HG02943 (cell line): ENCODE measurements around the gene GAS6.
"Not testable (repeated sequence)": the region's sequence is repeated elsewhere in the genome, so short reads cannot be mapped to it uniquely, and the experiment has no call there.

ENCODE experiments used
- ATAC-seq: cut with Tn5 transposase; IDR thresholded peaks from one replicate; pipeline ENCODE4 v1.9.1; 2021; ENCODE audit warnings: mild to moderate bottlenecking, low read depth, moderate library complexity; ENCODE audit not compliant: unreplicated experiment

GAS6 gene

DNA sequence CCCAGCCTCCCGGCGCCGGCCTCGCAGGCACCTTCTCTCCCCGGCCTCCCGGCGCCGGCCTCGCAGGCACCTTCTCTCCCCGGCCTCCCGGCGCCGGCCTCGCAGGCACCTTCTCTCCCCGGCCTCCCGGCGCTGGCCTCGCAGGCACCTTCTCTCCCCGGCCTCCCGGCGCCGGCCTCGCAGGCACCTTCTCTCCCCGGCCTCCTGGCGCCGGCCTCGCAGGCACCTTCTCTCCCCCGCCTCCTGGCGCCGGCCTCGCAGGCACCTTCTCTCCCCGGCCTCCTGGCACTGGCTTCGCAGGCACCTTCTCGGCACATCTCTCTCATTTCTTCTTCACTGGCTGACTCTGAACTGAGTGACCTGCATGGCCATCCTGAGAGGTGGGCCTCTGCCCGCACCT, 37.4 kb downstream of the GAS6 start:
- ATAC-seq = not testable (repeated sequence)

DNA sequence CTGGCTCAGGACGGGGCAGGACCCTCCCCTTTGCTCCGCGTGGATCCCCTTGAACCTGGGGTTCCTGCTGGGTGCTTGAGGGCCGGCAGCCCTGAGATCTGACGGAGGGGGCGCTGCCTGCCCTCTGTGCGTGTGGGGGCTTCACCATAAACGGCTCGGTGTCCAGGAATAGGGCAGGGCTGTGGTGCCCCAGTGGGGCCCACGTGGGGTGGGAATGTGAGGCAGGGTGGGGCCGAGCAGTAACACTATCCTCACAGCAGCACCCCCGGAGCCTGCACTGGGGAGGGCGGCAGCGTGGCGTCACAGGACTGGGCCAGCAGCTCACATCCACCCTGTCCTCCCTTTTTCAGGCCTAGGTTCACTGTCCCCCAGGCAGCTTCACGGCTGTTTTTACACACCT, 38.0 kb downstream of the GAS6 start:
- no peak for ATAC-seq

DNA sequence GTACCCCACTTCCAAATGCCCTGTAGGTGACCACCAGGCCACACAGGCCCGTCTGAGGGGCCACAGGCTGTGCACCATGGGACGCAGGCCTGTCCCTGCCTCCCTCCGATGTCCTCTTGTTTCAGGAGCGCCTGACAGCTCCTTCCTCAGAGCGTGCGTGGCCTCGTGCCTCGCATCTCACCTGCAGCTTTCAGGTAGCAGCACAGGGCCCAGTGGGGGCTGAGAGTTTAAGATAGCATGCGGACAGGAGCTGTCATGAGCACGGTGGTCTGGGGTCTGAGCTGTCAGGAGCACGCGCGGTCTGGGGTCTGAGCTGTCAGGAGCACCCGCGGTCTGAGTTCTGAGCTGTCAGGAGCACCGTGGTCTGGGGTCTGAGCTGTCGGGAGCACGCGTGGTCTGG, 40.1 kb downstream of the GAS6 start:
- no peak for ATAC-seq

DNA sequence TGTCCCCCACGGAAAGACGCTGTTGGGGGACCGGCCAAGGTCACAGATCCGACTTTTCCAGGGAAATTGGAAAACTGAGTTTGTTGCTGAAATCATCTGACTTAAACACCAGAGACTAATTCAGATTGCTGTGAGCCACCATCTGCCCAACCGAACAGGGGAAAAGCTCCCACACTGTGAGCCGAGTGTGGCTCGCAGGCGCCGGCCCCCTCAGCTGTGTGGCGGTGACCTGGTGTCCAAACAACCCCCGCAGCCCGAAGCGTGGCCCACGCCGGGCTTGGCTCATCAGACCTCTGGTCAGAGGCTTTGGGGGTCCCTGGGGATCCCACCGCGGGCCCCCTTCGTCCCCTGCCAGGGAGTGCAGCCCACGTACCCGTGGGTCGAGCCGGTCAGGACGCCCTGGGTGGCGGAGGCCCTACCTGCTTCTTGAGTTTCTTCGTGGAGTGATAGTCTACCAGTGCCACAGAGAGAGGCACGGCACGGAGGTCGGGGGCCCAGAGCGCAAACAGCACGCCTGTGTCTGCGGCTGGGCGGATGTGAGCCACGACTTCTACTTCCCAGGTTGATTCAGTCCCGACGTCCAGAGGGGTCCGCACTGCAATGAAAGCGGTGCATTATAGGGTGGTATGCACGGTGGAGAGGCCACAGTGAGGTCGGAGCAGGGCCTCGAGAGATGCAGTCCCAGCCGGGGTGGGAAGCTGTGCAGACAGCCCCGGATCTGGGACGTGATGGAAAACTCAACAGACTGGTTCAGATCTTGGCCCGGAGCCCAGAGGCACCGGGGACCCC, 40.7 kb downstream of the GAS6 start:
- ATAC-seq = no peak

DNA sequence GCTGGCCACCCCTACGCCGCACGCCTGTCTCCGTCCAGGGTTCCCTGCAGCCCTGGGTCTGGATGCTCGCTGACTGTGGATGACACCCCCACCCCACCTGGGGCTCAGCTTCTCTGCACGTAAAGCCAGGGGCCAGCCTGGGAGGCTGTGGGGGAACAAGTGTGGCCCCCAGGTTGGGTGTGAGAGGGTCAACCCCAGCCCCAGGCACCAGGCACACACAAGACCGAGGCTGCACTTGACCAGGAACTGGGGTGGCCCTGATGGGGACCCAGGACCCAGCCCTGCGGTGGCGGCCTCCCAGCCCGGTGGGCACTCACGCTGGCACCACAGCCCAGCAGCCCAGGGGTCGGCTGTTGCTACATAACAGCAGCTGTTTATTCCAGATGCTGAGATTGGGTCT, 41.6 kb downstream of the GAS6 start:
- no peak for ATAC-seq

DNA sequence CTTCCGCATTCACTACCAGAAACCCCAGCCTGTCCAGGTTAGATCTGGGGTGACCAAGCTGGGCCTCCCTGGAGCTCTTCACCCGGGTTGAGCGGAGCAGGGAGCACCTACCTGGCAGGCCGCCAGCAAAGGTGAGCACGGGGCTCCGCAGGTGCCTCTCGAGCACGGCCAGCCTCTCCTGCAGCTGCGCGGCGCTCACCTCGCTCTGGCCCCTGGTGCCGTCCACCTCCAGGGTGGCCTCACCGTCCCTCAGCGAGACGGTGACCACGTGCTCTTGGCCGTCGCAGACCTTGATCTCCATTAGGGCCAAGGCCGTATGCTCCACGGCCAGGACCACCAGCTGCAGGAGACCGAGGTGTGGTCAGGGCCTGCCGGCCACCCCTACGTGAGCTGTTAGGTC, 42.0 kb downstream of the GAS6 start:
- ATAC-seq = no peak

DNA sequence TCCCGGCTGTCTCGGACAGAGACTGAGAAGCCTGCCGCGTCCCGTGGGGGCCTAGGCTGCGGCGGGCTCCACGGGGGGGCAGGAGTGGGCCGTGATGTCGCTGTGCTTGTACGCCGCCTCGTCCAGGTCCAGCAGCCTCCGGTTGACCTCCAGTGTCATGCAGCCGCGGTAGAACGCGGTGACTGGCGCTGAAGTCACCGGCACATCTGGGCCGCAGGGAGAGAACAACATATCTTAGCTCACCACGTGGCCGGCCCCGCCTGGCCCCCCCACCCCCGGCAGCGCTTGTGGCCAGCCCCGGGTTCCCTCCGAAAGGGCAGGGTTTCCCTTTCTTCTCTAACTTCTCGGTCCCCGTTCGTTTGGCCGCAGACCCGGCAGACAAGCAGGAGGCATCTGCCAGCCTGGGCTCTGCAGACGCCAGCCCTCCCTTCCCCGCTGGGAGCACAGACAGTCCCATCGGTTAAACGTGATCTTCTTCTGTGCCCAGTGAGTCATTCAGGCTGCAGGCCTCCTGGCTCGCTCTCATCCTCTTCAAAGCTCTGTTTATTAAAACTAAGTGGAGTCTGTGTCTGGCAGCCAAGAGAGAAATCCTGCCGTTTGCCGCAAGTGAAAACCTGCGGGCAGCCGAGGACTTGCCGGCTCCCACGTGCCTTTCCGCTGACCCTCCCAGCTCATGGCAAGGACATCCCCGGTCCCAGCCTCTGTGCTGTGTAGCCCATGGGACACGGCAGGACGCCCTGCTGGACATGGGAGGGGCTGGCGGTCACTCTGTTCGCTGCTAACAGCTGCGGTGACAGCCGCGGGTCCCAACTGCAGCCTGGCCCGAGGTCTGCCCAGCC, 42.8 kb downstream of the GAS6 start:
- ATAC-seq = no peak

DNA sequence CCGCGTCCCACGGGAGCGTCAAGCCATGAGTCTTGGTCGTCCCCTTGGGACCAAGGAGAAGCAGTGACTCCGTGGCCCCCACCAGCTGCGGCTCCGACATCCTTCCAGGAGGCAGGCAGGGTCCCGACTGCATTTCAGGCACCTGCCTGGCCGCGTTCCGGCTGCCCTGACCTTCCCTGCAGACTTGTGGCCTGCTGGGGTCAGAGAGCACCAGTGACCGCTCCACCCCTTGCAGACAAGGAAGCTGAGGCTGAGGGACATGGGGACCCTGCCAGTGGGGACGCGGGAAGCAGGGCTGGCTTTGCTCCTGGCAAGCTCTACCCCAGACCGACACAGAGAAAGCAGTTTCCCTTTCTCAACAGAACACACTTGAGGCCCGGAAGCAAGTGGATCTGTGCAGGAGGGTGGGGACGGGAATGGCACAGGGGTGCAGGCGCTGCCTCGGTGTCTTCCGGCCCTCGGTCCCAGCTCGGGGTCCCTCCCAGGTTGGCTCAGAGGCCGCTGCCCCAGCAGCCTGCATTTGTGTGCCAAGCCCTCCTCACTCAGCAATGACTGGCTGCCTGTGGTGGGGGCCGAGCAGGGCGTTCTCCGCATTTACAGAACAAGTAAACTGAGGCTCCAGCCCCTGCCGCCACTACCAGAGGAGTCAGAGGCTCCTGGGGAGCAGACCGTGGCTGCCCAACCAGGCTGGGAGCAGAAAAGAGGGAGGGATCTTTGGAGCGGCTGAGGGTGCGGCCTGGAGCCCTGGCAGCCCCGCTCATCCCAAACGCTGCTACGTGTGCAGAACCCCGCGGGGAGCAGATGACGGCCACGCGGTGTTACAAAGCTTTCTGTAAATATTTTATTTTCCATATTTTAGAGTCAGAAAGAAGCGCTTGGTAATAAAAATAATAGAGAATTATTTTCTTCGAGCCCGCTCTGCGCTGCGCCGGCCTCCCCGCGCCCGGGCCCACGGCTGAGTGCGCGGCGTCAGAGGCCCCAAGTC, 43.9 kb downstream of the GAS6 start:
- no peak for ATAC-seq

DNA sequence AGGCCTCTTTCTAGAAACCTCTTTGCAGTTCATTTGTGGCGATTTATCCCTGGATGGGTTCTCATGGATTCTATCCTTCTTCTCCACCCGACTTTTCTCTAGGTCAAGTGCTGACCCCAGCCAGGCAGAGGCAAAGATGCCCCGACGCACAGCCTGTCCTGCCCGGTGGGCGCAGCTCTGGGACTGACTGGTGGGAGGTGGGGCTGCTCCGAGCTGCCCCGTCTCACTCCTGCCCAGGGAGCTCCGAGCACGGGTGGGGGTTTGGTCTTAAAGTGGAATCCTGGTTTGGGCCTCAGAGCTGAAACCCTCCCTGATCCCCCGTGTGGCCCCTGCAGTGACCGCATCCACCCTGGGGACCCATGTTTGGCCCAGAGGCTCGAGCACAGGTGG, 44.5 kb downstream of the GAS6 start:
- no peak for ATAC-seq

DNA sequence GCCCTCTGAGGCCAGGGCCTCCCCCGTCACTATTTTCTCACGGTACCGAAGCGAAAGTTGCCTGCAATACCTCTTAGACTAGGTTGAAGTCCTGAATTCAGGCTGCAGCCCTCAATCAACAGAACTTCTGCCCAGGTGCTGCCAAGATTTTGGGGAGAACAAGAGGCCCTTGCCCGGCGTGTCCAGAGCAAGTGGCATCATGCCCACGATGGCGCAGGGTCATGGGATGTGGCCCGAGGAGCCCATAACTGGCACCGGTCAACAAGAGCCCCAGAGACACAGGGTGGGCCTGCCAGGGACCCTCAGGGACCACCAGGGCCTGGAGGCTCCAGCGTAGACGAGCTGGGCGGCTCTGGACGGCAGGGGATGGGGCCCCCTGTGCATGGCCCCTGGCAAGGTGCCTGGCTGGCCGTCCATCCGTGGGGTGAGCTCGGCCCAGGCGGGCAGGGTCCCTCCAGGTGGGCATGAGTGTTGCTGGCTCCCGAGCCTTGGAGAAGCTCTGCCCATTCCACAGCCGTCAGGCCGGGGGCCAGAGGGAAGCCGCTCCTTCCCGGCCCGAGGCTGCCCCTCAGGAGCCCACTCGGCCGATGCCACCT, 45.1 kb downstream of the GAS6 start:
- ATAC-seq = no peak

DNA sequence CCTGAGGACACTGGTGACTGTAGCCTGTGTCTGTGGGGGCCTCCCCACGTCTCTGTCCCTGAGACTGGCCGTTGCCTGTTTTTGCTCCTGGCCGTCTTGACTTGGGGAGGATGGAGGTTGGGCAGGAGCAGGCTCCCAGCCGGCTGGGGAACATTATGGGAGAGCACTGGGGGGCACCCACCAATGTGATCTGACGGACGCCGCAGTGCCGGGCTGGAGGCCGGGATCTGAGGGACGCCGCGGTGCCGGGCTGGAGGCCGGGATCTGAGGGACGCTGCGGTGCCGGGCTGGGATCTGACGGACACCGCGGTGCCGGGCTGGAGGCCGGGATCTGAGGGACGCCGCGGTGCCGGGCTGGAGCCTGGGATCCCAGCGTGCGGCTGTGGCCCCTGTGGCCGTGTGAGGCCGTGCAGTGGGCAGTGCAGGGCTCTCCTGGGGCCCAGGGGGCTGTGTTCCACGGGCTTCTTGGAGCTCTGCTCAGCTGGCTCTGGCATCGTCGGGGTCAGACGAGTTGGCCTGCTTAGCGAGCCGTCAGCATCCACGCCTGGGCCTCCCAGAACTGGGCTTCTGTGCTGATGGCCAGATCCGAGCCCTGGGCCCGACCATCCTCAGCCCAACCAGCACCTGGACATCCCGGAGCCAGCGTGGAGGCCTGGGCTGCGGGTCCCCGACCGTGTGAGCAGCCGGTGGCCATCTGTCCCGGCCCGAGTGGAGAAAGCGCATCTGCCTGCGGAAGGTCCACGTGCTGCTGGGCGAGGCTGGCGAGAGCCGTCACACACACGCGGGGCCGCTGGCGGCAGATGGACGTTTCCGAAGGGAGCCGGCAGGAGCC, 45.8 kb downstream of the GAS6 start:
- ATAC-seq = no peak

DNA sequence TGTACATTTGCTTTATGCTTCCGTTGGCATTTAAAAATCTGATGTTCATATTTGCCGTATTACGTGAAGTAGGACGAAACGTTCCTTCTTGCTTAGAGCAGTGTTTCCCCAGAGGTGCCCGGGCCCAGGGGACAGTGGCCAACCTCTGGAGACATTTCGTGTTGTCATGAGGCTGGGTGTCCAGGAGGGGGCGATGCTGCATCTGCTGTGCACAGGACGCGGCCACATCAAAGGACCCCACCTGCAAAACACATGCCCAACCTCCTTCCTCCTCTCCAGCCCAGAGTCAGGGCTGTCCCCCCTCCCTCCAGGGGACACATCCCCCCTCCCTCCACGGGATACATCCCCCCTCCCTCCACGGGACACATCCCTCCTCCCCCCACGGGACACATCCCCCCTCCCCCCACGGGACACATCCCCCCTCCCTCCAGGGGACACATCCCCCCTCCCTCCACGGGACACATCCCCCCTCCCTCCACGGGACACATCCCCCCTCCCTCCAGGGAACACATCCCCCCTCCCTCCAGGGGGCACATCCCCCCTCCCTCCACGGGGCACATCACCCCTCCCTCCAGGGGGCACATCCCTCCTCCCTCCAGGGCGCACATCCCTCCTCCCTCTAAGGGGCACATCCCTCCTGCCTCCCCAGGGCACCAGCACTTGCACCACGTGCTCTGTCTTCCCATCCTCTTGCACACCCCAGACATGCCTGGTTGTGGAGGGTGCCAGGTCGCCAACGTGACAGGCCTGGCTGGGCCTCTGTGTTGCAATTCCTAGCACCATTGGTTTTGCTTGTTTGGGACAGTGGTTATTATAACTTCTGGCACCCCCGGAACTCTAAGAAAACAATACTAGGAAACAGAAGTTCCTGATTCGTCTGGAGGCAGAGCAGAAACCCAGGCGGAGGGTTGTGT, 46.7 kb downstream of the GAS6 start:
- ATAC-seq = no peak

DNA sequence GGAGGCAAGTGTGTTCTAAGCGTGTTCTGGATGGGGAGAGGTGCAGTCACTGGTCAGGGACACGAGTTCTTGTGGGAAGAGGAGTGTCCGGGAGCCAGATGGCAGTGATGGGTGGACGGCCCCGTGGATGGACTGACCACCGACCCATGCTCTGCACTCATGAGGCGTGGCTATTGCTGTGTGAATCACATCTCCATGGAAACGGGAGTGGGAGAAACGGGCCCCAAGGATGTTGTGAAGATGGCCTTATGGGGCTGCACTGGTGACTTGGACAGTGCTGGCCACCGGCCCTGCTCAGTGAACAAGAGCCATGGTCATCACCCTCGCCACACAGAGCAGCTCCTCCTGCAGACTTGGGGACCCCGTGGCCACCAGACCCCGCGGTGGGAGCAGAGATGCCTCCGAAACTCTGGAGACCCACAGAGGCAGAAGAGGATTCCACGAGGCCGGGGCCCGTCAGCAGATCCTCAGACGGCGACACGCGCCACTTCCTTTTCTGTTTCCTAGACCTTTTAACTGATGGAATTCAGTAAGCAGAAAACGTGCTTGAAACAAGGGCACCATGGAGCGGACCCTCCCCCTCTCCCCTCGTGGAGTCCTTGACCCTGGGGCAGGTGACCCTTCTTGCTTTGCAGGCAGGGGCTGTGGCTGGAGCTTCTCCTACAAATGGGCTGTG, 47.5 kb downstream of the GAS6 start:
- ATAC-seq = no peak

DNA sequence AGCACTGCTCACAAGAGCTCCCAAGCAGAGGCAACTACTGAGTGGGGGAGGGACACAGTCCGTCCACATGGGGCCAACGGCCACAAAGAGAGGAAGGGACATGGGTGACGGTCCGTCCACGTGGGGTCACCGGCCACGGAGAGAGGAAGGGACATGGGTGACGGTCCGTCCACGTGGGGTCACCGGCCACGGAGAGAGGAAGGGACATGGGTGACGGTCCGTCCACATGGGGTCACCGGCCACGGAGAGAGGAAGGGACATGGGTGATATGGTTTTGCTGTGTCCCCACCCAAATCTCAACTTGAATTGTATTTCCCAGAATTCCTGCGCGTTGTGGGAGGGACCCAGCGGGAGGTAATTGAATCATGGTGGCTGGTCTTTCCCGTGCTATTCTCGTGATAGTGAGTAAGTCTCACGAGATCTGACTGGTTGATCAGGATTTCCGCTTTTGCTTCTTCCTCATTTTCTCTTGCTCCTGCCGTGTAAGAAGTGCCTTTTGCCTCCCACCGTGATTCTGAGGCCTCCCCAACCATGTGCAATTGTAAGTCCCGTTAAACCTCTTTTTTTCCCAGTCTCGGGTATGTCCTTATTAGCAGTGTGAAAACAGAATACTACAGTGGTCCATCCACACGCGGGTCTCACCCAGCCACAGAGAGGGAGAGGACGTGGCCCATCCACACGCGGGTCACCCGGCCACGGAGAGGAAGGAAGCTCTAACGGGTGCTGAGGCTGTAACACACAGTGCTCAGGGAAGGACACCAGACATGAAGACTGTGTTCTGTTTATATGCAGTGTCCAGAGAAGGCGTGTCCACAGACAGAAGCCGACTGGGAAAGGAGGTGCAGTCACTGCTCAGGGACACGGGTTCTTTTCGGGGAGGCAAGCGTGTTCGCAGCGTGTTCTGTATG, 48.5 kb downstream of the GAS6 start:
- ATAC-seq = no peak

DNA sequence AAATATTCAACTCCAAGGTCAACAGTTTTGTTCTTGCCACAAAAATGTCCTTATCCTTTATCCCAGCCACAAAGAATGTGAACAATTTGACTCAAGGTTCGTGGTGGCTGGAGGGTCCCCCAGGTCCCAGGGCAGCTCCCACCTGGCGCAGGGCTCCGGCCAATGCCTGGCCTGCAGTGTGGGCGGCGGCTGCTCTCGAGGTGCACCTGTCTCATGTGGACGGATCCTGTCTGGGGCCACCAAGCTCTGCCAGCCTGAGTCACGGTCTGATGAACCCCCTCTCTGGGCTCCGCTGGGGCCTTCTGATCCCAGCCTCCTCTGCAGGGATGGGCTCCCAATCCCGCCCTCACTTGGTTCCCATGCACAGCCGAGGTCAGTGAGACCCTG, 49.4 kb downstream of the GAS6 start:
- ATAC-seq = no peak

DNA sequence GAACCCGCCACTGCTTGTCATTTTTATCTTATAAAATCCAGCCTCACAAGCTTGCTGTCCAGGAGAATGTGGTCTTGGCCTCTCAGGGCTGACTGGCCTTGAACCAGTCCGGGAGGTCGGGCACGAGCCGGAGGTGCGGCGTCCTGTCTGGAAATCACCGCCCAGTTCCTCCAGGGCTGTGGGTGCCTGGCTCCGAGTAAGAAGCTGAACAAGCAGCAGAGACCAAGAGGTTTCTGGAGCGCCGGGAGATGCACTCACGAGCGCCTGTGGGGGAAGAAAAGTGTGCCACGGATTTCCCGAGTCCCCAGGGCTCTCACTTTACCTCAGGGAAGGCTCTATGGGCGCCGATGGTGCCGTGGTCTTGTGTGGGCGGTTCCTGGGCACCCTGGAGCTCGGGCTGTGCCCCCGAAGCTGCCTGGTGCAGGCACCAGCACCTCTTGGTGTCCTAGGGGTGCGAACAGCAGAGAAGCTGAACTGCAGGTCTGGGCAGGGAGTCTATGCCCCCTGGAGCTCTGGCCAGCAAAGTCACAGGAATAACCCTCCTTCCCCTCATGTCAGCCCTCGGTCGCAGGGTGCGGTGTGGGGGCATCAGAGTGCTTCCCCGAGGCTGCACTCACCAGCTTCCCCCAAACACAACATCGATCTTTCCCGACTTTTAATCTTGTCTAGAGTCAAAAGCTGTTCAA, 50.0 kb downstream of the GAS6 start:
- ATAC-seq = no peak
